Hippocampal formation (tissue), 2 donors: ENCODE data around the gene ANXA6.
A peak's percentile ranks its signal among the peaks of the same experiment; 100 is the strongest.

Source experiments
- DNase-seq, 2 donors: peaks; one replicate each; lab custom pipeline; 2025; lab: John Stamatoyannopoulos, UW

ANXA6 gene

GRCh38 chr5:151100681-151101080, 56.9 kb downstream of the ANXA6 start:
- DNase-seq = no peak

GRCh38 chr5:151098768-151099121, 58.8 kb downstream of the ANXA6 start:
- no peak for DNase-seq

GRCh38 chr5:151097820-151098767, 59.5 kb downstream of the ANXA6 start:
- no peak for DNase-seq

- DNase-seq = no peak
Observed at GRCh38 chr5:151097061-151097460, 60.5 kb downstream of the ANXA6 start.

- DNase-seq = no peak
Observed at GRCh38 chr5:151096001-151096373, 61.6 kb downstream of the ANXA6 start.

GRCh38 chr5:151095341-151096000, 62.1 kb downstream of the ANXA6 start:
- no peak for DNase-seq

GRCh38 chr5:151094852-151095245, 62.7 kb downstream of the ANXA6 start:
- no peak for DNase-seq

GRCh38 chr5:151094030-151094851, 63.3 kb downstream of the ANXA6 start:
- no peak for DNase-seq

GRCh38 chr5:151093476-151093889, 64.1 kb downstream of the ANXA6 start:
- DNase-seq = no peak

GRCh38 chr5:151092762-151093161, 64.8 kb downstream of the ANXA6 start:
- DNase-seq = no peak

GRCh38 chr5:151089726-151090125, 67.9 kb downstream of the ANXA6 start:
- no peak for DNase-seq

- DNase-seq = no peak
Observed at GRCh38 chr5:151088986-151089385, 68.6 kb downstream of the ANXA6 start.

GRCh38 chr5:151087486-151087885, 70.1 kb downstream of the ANXA6 start:
- no peak for DNase-seq

GRCh38 chr5:151086905-151087360, 70.6 kb downstream of the ANXA6 start:
- no peak for DNase-seq

GRCh38 chr5:151086192-151086869, 71.2 kb downstream of the ANXA6 start:
- no peak for DNase-seq

GRCh38 chr5:151085517-151086041, 72.0 kb downstream of the ANXA6 start:
- no peak for DNase-seq

- DNase-seq = no peak
Observed at GRCh38 chr5:151084363-151084762, 73.2 kb downstream of the ANXA6 start.

- no peak for DNase-seq
Observed at GRCh38 chr5:151083081-151083676, 74.4 kb downstream of the ANXA6 start.

GRCh38 chr5:151082282-151082902, 75.2 kb downstream of the ANXA6 start:
- DNase-seq = no peak

- peak in 1 of 2 donors; percentile 59 for DNase-seq
Observed at GRCh38 chr5:151081431-151082281, 75.9 kb downstream of the ANXA6 start.
